ENCODE data around the gene APBA2. TPM values are rescaled to one million over a fixed set of nuclear protein-coding genes. Genes with fewer than 3 reads are reported as not detected.
"Not testable (repeated sequence)": the region's sequence is repeated elsewhere in the genome, so short reads cannot be mapped to it uniquely, and the experiment has no call there.

The APBA2 gene
- total RNA-seq, 1 experiment from 2014 or later: 18.4 TPM

- no peak for DNase-seq (ENCODE audit: low read depth)
- in situ Hi-C loops (cut with HindIII; ENCODE audit: low pct_unique_long_range_greater_than_20kb, low sequenced_read_pairs): no loop called here
These were observed 10.2 kb upstream of the APBA2 start for GRCh38 chr15:28875461-28876000.

- in situ Hi-C loops (cut with HindIII; ENCODE audit: low pct_unique_long_range_greater_than_20kb, low sequenced_read_pairs): no loop called here
- DNase-seq (ENCODE audit: low read depth): no peak
These were observed 9.5 kb upstream of the APBA2 start for GRCh38 chr15:28876131-28876844.

DNA sequence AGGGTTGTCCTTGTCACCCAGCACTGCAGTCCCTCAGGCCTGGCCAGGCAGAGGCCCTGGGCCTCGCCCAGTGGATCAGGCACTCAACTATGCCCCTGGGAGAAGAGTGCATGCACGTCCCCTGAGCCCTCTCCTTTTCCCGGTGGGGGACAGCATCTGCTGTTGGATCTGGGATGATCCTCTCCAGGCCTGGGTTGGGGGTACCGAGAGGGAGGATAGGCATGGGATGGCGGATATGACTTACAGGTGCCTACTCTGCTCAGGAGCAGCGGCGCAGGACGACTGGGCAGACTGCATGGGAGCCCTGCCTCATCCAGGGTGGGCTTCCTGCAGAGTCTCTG lies 9.0 kb upstream of the APBA2 start:
- in situ Hi-C loops (cut with HindIII; ENCODE audit: low pct_unique_long_range_greater_than_20kb, low sequenced_read_pairs): no loop called here
- DNase-seq (ENCODE audit: low read depth): no peak

DNA sequence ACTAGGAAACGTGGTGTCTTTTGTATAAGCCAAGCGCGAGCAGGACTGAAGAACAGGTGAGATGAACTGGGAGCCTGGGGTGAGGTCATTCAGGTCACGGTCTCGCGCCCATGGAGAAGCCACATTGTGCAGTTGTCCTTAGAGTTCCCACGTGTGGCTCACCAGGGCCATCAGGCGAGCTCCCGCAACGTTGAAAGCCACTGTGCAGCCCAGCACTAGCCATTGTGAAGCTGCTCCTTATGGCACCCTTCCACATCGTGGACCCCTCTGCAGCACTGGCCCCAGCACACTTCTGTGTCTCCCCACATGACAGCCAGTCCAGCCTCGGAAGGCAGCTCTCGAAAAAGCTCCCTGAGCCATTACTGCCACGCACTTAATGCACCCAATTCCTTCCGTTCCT lies 7.6 kb upstream of the APBA2 start:
- DNase-seq (ENCODE audit: low read depth): no peak
- in situ Hi-C loops (cut with HindIII; ENCODE audit: low pct_unique_long_range_greater_than_20kb, low sequenced_read_pairs): no loop called here

DNA sequence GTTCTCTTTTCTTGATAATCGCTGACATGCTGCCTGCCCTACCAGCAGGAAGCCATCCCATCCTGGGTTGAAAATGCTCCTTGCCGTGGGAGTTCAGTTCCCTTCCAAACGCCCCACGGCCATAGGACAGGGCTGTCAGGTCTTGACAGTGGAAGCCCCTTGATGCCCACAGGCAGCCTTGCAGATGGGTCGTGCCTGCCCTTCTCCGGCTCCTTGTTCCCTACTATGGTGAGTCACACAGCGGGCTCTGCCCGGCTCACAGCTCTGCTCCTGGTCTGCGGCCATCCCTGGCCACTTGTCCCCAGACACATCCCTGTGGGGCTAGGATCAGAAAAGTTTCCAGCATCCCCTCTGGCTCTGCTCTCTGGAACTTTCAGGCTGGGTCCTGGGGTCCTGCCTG lies 6.2 kb upstream of the APBA2 start:
- in situ Hi-C loops (cut with HindIII; ENCODE audit: low pct_unique_long_range_greater_than_20kb, low sequenced_read_pairs): no loop called here
- no peak for DNase-seq (ENCODE audit: low read depth)

- no peak for DNase-seq (ENCODE audit: low read depth)
- in situ Hi-C loops (cut with HindIII; ENCODE audit: low pct_unique_long_range_greater_than_20kb, low sequenced_read_pairs): no loop called here
These were observed 5.1 kb upstream of the APBA2 start for GRCh38 chr15:28880680-28881079.

- no peak for DNase-seq (ENCODE audit: low read depth)
- in situ Hi-C loops (cut with HindIII; ENCODE audit: low pct_unique_long_range_greater_than_20kb, low sequenced_read_pairs): no loop called here
These were observed 4.6 kb upstream of the APBA2 start for GRCh38 chr15:28881170-28881569.

GRCh38 chr15:28881600-28881999 lies 4.2 kb upstream of the APBA2 start:
- no peak for DNase-seq (ENCODE audit: low read depth)
- in situ Hi-C loops (cut with HindIII; ENCODE audit: low pct_unique_long_range_greater_than_20kb, low sequenced_read_pairs): no loop called here

DNA sequence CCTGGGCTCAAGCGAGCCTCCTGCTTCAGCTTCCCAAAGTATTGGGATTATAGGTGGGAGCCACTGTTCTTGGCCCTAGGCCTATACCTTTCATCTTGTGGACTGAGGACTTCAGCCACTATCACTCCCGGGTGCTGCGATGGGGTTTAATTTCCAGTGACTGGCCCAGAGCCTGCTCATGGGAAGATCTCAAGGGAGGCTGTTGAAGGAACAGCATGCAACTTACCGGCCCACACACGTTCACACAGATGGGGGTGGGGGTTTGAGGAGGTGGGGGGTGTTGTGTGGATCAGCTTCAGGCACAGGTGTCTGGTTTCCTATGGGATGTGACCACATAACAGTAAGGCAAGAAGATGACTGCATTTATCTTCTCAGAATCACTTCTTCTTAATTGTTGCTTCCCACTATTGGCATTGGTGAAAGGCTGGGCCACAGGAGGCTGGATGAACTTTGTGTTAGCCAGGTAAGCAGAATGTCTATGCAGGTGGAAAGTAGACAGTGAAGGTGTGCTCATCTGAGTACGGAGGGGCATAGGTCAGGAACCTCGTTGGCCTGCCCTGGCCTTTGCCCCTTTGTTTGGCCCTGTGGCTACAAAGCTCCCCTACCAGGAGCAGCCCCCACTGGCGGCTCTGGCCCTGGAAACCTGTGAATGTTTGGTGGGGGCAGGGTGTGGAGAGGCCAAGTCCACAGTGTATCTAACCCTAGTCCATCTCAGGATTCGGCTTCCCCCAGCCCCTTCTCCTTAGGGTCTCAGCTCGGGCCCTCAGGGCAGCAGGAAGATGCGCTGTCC lies 1.4 kb upstream of the APBA2 start:
- no peak for DNase-seq (ENCODE audit: low read depth)
- in situ Hi-C loops (cut with HindIII; ENCODE audit: low pct_unique_long_range_greater_than_20kb, low sequenced_read_pairs): no loop called here

DNA sequence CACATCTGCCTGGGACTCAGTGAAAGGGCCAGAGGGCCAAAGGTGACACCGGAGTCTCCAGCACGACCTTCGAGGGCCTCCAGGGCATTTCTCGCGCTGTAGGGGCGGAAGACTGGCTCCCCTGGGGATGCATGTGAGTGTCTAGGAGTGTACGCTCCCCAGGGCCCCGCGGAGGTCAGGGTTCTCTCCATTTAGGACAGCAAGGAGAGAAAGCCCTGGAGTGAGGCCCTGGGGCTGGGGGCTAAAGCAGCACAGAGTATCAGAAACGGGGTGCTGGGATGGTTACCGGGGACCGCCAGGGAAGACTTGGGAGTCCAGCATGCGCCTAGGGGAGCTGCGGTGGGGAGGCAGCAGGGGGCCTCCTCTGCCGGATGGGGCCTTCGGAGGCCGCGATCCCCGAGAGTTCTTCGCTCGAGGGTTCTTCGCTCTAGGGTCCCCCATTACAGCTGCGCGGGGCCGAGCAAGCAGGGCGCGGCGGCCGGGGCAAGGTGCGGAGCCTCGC lies 595 bp upstream of the APBA2 start:
- no peak for DNase-seq (ENCODE audit: low read depth)
- in situ Hi-C loops (cut with HindIII; ENCODE audit: low pct_unique_long_range_greater_than_20kb, low sequenced_read_pairs): no loop called here

DNA sequence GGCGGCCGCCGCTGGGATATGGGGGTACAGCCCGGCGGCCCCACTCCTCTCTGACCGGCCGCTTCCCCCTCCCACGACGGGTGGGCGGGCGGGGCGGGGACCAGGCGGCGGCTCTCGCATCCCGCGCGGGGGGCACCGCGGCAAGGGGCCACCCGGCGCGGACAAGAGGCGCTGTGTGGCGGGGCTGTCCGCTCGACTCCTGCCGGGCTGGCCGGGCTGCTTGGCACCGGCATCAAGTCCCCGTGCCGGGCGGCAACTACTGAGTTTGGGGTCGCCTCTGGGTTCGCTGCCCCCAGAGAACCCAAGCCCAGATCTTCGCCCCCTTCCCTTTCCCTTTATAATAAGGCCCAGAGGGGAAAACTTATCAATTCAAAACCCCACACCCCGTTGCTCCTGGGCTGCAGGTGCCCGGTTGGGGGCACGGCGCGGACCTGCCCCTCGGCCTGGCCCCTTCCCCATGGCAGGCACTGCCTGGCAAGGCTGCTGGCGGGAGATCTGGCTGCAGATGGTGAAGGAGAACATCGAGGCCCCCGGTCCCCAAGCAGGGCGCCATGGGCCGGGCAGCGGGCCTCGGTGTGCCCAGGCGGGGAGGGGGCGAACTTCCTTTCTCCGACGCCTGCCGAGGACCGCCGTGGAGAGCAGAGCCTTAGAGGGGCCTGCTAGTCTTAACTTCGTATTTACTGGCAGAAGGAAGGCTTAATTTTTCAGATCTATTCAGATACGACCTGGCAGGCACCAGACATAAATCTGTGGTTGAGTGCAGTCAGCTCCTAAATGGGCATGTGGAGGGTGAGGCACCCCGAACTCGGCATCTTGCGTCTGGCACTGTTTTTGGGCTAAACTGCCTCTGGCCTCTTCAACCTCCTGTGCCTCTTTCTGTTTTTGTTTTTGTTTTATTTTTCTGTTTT lies 911 bp downstream of the APBA2 start:
- DNase-seq (ENCODE audit: low read depth): no peak
- in situ Hi-C loops (cut with HindIII; ENCODE audit: low pct_unique_long_range_greater_than_20kb, low sequenced_read_pairs): no loop called here

- in situ Hi-C loops (cut with HindIII; ENCODE audit: low pct_unique_long_range_greater_than_20kb, low sequenced_read_pairs): no loop called here
- no peak for DNase-seq (ENCODE audit: low read depth)
These were observed 1.8 kb downstream of the APBA2 start for GRCh38 chr15:28887339-28888174.

DNA sequence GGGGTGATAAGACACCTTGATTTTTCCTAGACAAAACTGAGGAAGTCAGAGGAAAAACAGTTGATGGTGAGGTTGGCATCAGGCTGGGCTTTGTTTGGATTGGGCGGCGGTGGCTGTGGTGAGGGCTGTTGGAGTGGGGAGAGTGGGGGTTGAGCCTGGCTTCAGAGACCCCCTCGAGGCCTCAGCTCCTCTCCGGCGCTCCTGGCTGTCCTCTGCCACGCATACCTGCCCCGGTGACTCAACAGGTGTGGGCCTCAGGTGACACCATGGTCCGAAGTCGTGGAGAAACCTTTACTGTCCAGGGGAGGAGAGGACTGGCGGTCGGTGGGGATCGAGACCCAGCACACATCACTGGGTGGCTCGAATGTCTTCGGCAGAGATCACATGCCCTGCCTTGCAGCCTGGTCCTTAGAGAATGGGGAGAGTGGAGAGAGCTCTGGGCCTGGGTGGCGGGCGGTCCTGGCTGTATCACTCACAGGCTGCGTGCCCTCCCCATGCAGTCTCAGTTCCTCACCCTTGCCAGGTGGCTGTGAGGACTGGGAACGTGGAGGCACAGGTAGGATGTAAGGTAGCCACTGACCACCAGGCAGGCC lies 2.6 kb downstream of the APBA2 start:
- no peak for DNase-seq (ENCODE audit: low read depth)
- in situ Hi-C loops (cut with HindIII; ENCODE audit: low pct_unique_long_range_greater_than_20kb, low sequenced_read_pairs): no loop called here

DNA sequence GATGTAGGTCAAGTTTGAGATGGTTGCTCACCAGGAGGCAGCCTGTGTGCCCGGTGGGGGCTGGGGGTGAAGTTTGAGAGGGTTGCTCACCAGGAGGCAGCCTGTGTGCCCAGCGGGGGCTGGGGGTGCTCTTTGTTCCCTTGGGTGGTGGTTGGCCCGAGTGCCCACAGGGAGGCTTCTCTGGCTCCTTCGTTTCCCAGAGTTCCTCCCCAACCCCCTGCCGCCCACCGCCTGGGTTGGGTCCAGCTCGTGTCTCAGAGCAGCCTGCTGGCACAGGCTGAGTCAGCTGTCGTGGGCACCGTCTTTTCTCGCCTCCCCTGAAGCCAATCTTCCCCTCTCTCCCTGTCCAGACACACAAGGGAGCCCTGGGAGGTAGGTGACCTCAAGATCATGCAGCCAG lies 3.1 kb downstream of the APBA2 start:
- in situ Hi-C loops (cut with HindIII; ENCODE audit: low pct_unique_long_range_greater_than_20kb, low sequenced_read_pairs): no loop called here
- DNase-seq (ENCODE audit: low read depth): no peak

GRCh38 chr15:28889346-28889745 lies 3.6 kb downstream of the APBA2 start:
- in situ Hi-C loops (cut with HindIII; ENCODE audit: low pct_unique_long_range_greater_than_20kb, low sequenced_read_pairs): no loop called here
- DNase-seq (ENCODE audit: low read depth): no peak

DNA sequence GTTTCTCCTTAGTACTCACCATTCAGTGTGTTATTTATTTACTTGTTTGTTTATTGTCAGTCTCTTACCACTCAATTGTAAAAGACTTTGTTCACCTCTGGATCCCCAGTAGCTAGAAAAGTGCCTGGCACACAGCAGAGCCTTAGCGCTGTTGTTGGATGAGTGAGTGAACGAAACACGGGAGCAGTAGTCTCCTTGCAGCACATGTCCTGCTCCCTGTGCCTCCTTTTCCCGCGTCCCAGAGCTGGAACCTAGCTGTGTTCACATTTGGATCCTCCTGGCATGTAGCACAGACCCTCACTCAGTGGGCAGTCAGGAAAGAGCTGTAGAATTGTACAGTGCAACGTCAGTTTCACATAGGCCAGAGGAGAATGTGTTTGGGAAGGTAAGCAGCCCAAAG lies 4.1 kb downstream of the APBA2 start:
- in situ Hi-C loops (cut with HindIII; ENCODE audit: low pct_unique_long_range_greater_than_20kb, low sequenced_read_pairs); DNase-seq (ENCODE audit: low read depth): not testable (repeated sequence)

DNA sequence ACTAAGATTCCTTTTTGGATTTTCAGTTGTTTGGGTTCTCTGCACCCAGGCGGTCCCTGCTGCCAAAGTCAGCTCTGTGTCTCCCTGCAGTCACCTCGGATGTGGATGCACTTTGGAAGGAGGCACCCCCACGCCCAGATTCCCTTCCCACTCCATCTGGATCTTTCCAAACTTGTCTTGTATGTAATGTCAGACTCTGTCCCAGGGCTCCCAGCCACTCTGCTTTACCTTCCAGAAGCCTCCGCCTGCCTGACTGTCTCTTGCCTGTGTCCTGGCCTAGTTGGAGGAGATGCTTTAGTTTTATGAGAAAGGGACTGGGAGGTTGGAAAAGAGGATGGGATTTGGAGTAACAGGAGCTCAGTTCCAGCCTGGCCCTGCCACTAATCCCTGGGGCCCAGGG lies 4.5 kb downstream of the APBA2 start:
- DNase-seq (ENCODE audit: low read depth); in situ Hi-C loops (cut with HindIII; ENCODE audit: low pct_unique_long_range_greater_than_20kb, low sequenced_read_pairs): not testable (repeated sequence)

Data from Caki2 (cell line).